H1 (cell line): Measurements from ENCODE around the gene PRDM5. TPM values are rescaled to one million over a fixed set of nuclear protein-coding genes. Genes with fewer than 3 reads are reported as not detected.

Experiments
- CTCF ChIA-PET: fragments of 300-600 bp; sonication (Branson Sonifier 250); formaldehyde crosslinking; loops from one replicate; lab custom pipeline; 2021; ENCODE audit not compliant: partially characterized antibody; lab: Charles Lee
- POLR2A ChIA-PET: fragments of 300-600 bp; sonication (Branson Sonifier 250); formaldehyde crosslinking; loops from one replicate; lab custom pipeline; 2021; ENCODE audit warnings: inconsistent platforms; ENCODE audit not compliant: partially characterized antibody; lab: Charles Lee
- DNase-seq, 2 experiments: peaks; one replicate each; pipeline versions ENCODE4 v3.0.0 to v3.0.0-alpha.2; 2010 to 2022; ENCODE audit warnings: low spot score in 2 of 2, low read depth in 1 of 2, mixed read lengths in 1 of 2
- FAIRE-seq: peaks from 2 replicates; lab custom pipeline; 2011; peaks lifted over from hg19 to GRCh38; lab: Jason Lieb, UNC
- H2AFZ ChIP-seq: 2 replicates; pipeline ENCODE4 v1.8.1; 2012; ENCODE audit warnings: low read length, inconsistent platforms
- H2AK5ac ChIP-seq: 2 replicates; pipeline ENCODE4 v1.6.1; 2013; ENCODE audit warnings: low read depth, low read length
- H2BK120ac ChIP-seq: replicated peaks from 2 replicates; pipeline ENCODE3; 2013; ENCODE audit warnings: low read depth, low read length, inconsistent platforms
- H2BK12ac ChIP-seq: 2 replicates; pipeline ENCODE4 v1.6.1; 2013; ENCODE audit warnings: low read depth, low read length
- H2BK15ac ChIP-seq: 2 replicates; pipeline ENCODE4 v1.6.1; 2013; ENCODE audit warnings: low read length
- H2BK20ac ChIP-seq: 2 replicates; pipeline ENCODE4 v1.6.1; 2013; ENCODE audit warnings: low read length
- H2BK5ac ChIP-seq: 2 replicates; pipeline ENCODE4 v1.6.1; 2013; ENCODE audit warnings: low read depth, low read length
- H3K14ac ChIP-seq: 2 replicates; pipeline ENCODE4 v1.6.1; 2013; ENCODE audit warnings: inconsistent platforms; ENCODE audit not compliant: insufficient read length
- H3K18ac ChIP-seq: 2 replicates; pipeline ENCODE4 v1.6.1; 2013; ENCODE audit warnings: low read length; ENCODE audit errors: extremely low read depth
- H3K23ac ChIP-seq: 2 replicates; pipeline ENCODE4 v1.6.1; 2013; ENCODE audit warnings: inconsistent platforms; ENCODE audit not compliant: insufficient read length
- H3K23me2 ChIP-seq: 2 replicates; pipeline ENCODE4 v1.6.1; 2013; ENCODE audit warnings: low read depth, low read length
- H3K27ac ChIP-seq: 2 replicates; pipeline ENCODE4 v1.6.1; 2011; ENCODE audit warnings: low read depth, low read length, inconsistent platforms
- H3K27me3 ChIP-seq, 4 experiments: replicated peaks in 1 of 4; 1 replicate in 1 of 4; 2 replicates in 3 of 4; pipeline versions ENCODE4 v1.6.1 to v1.8.1; 2011 to 2013; ENCODE audit warnings: low read length in 3 of 4, mild to moderate bottlenecking in 3 of 4, inconsistent platforms in 2 of 4, mixed read lengths in 2 of 4, moderate library complexity in 1 of 4; ENCODE audit not compliant: control insufficient read depth in 3 of 4, insufficient read depth in 3 of 4; ENCODE audit errors: extremely low read depth in 1 of 4
- H3K36me3 ChIP-seq, 4 experiments: 2 replicates each; pipeline versions ENCODE4 v1.6.1 to v1.8.1; 2011 to 2013; ENCODE audit warnings: mild to moderate bottlenecking in 4 of 4, low read length in 3 of 4, moderate library complexity in 2 of 4, control low read depth in 1 of 4, inconsistent platforms in 1 of 4; ENCODE audit not compliant: insufficient read depth in 4 of 4, control insufficient read depth in 2 of 4
- H3K4ac ChIP-seq: replicated peaks from 2 replicates; pipeline ENCODE3; 2013; ENCODE audit warnings: low read length, low read depth, mixed read lengths, inconsistent platforms; ENCODE audit not compliant: insufficient read length
- H3K4me1 ChIP-seq, 4 experiments: replicated peaks in 1 of 4; 1 replicate in 1 of 4; 2 replicates in 3 of 4; pipeline versions ENCODE4 v1.6.1 to v1.8.1; 2011 to 2013; ENCODE audit warnings: low read length in 3 of 4, inconsistent platforms in 2 of 4, mixed read lengths in 1 of 4; ENCODE audit not compliant: insufficient read depth in 4 of 4, control insufficient read depth in 3 of 4
- H3K4me2 ChIP-seq, 2 experiments: 2 replicates each; pipeline versions ENCODE4 v1.6.1 to v1.8.1; 2011 to 2013; ENCODE audit warnings: low read depth in 2 of 2, low read length in 2 of 2, control low read depth in 1 of 2, inconsistent platforms in 1 of 2, mild to moderate bottlenecking in 1 of 2; ENCODE audit not compliant: insufficient read depth in 1 of 2
- H3K4me3 ChIP-seq, 4 experiments: fragments of 200-600, 300-600 bp in 1 of 4; sonication (generic), shearing (Covaris generic), sonication (Bioruptor Twin) in 1 of 4; 2 replicates each; pipeline versions ENCODE4 v1.5.1 to v1.8.1; 2011 to 2016; ENCODE audit warnings: low read length in 4 of 4, low read depth in 3 of 4, control low read depth in 2 of 4, inconsistent platforms in 2 of 4, mild to moderate bottlenecking in 2 of 4, mixed read lengths in 1 of 4, moderate library complexity in 1 of 4; ENCODE audit not compliant: insufficient read depth in 2 of 4; ENCODE audit errors: extremely low read depth in 1 of 4
- H3K56ac ChIP-seq: replicated peaks from 2 replicates; pipeline ENCODE3; 2013; ENCODE audit warnings: low read depth, mild to moderate bottlenecking, mixed read lengths, low read length, inconsistent platforms; ENCODE audit not compliant: insufficient read length
- H3K79me1 ChIP-seq: 2 replicates; pipeline ENCODE4 v1.6.1; 2013; ENCODE audit warnings: low read depth, low read length, control low read depth
- H3K79me2 ChIP-seq, 2 experiments: 2 replicates each; pipeline versions ENCODE4 v1.6.1 to v1.8.1; 2012 to 2013; ENCODE audit warnings: low read length in 2 of 2, mild to moderate bottlenecking in 2 of 2, inconsistent platforms in 1 of 2; ENCODE audit not compliant: insufficient read depth in 2 of 2, control insufficient read depth in 1 of 2
- H3K9ac ChIP-seq, 4 experiments: replicated peaks in 1 of 4; 1 replicate in 1 of 4; 2 replicates in 3 of 4; pipeline versions ENCODE4 v1.6.1 to v1.8.1; 2011 to 2013; ENCODE audit warnings: low read depth in 3 of 4, low read length in 3 of 4, control low read depth in 2 of 4, mild to moderate bottlenecking in 2 of 4, moderate library complexity in 2 of 4, inconsistent platforms in 1 of 4; ENCODE audit errors: extremely low read depth in 1 of 4
- H3K9me3 ChIP-seq, 2 experiments: 2 replicates each; pipeline versions ENCODE4 v1.6.1 to v1.8.1; 2012 to 2013; ENCODE audit warnings: mild to moderate bottlenecking in 2 of 2, moderate library complexity in 2 of 2, control low read depth in 1 of 2, inconsistent platforms in 1 of 2, low read depth in 1 of 2, low read length in 1 of 2, mixed read lengths in 1 of 2; ENCODE audit not compliant: insufficient read depth in 2 of 2
- H4K20me1 ChIP-seq, 2 experiments: replicated peaks in 1 of 2; 2 replicates each; pipeline versions ENCODE3 to v1.8.1; 2011 to 2013; ENCODE audit warnings: inconsistent platforms in 2 of 2, low read length in 2 of 2, mild to moderate bottlenecking in 1 of 2; ENCODE audit not compliant: insufficient read depth in 2 of 2, control insufficient read depth in 1 of 2
- H4K5ac ChIP-seq: 2 replicates; pipeline ENCODE4 v1.6.1; 2013; ENCODE audit warnings: low read length, low read depth, mixed read lengths, inconsistent platforms; ENCODE audit not compliant: insufficient read length
- H4K8ac ChIP-seq: 2 replicates; pipeline ENCODE4 v1.8.0; 2013; ENCODE audit warnings: mild to moderate bottlenecking, moderate library complexity, low read length, inconsistent platforms; ENCODE audit not compliant: insufficient read depth; ENCODE audit errors: extremely low read depth
- H4K91ac ChIP-seq: replicated peaks from 2 replicates; pipeline ENCODE3; 2013; ENCODE audit warnings: low read length, mixed read lengths, inconsistent platforms; ENCODE audit not compliant: insufficient read length
- HDAC2 ChIP-seq, 2 experiments: fragments of 300-600 bp in 1 of 2; sonication (generic) in 1 of 2; IDR thresholded peaks; 2 replicates each; pipeline ENCODE4 v1.6.1; 2011 to 2012; ENCODE audit warnings: low read depth in 2 of 2, low read length in 2 of 2, mild to moderate bottlenecking in 2 of 2, moderate library complexity in 2 of 2, borderline replicate concordance in 1 of 2, inconsistent platforms in 1 of 2
- HDAC6 ChIP-seq: IDR thresholded peaks from one replicate; pipeline ENCODE4 v1.7.1; 2012; ENCODE audit warnings: low read depth, mild to moderate bottlenecking, inconsistent platforms, low read length, moderate library complexity
- KDM5A ChIP-seq: fragments of 200-600 bp; IDR thresholded peaks from 2 replicates; pipeline ENCODE4 v1.7.1; 2012; ENCODE audit warnings: mild to moderate bottlenecking, low read length, inconsistent platforms, mixed read lengths
- SIN3A ChIP-seq, 2 experiments: IDR thresholded peaks in 1 of 2; conservative IDR thresholded peaks in 1 of 2; 2 replicates each; pipeline ENCODE4 v1.6.1; 2011 to 2012; ENCODE audit warnings: low read length in 2 of 2, improper control_type of control experiment in 1 of 2, low read depth in 1 of 2, mild to moderate bottlenecking in 1 of 2
- YY1 ChIP-seq: IDR thresholded peaks from 2 replicates; pipeline ENCODE4 v1.6.1; 2011; ENCODE audit warnings: low read depth, mild to moderate bottlenecking, low read length
- WGBS, 2 experiments: shearing (Covaris generic) in 1 of 2; methylation state at CpG; one replicate each; pipeline versions ENCODE4 v1.1.6 to v1.1.7; 2013 to 2015; ENCODE audit warnings: low lambda C conversion rate in 2 of 2, mixed read lengths in 2 of 2, inconsistent platforms in 1 of 2, low coverage in 1 of 2, missing lambda C conversion rate in 1 of 2; ENCODE audit not compliant: insufficient replicate concordance in 2 of 2, insufficient coverage in 1 of 2, insufficient read length in 1 of 2; ENCODE audit errors: extremely low coverage in 1 of 2, missing lambda C conversion rate in 1 of 2; 5-methylcytosine and 5-hydroxymethylcytosine counted together
- polyA plus RNA-seq, 7 experiments: library from polyadenylated mRNA; depleted of rRNA in 3 of 7; stranded (reverse) in 5 of 7; unstranded in 2 of 7; fragments of >200 nt in 5 of 7; fragments of 200-250 nt in 2 of 7; gene quantifications; 1 replicate in 5 of 7; 2 replicates in 1 of 7; 4 replicates in 1 of 7; pipeline versions ENCODE4 v1.2.1 to v1.2.3, GENCODE V29; 2011 to 2013; ENCODE audit warnings: missing spikeins in 2 of 7, mixed read lengths in 2 of 7
- total RNA-seq: library from RNA; stranded (reverse); fragmentation: NEBNext Ultra II Directional; extraction: Animal tissue kit (Norgen Biotek cat#: 25700); gene quantifications from 2 replicates; pipeline ENCODE4 v1.2.1, GENCODE V29; 2021

The PRDM5 gene
- total and polyA plus RNA-seq, 2 of the 8 experiments (the other 6 are each of a cell fraction or from before 2014, with no cell fraction given): 8.2 to 23.4 TPM

DNA sequence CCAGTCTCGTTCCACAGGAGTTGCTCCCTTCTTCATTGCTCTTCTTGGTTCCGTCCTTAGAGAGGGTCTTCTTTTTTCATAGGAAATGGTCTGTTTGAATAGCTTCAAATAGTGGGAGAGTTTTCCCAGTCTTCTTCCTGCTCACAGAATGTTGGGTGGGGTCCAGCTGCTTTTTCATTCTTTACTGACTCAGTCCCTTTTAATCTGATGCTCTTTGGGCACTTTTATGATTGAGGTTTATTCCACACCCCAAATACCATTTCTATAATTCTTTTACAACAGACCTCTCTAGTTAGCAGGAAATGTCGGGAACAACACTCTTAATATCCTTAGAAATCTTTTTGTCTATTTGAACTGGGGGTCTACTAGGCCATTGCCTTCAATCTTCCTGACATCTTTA is 239.5 kb downstream of the PRDM5 start:
- H2AK5ac ChIP-seq: no peak overlapping the region
- no peak overlapping the region for H4K91ac ChIP-seq
- H3K23me2 ChIP-seq: no peaks in the 10 kb centered on the region
- no peak overlapping the region for H3K4me3 ChIP-seq
- no peak overlapping the region for H3K9ac ChIP-seq
- ChIA-PET CTCF (interaction anchor here (1.9 kb wide), 1 partner anchor 10 kb away, joined by 9 read pairs; no protein-coding TSS in a partner anchor), POLR2A (interaction anchor here (1.4 kb wide), 1 partner anchor 10 kb away, joined by 6 read pairs; no protein-coding TSS in a partner anchor)
- no peak overlapping the region for H2BK12ac ChIP-seq
- H4K20me1 ChIP-seq: no peaks in the 10 kb centered on the region
- no peak overlapping the region for H2BK120ac ChIP-seq
- no peaks in the 10 kb centered on the region for H3K27me3 ChIP-seq
- no peak overlapping the region for H2BK5ac ChIP-seq
- WGBS, 2 experiments: 84% methylated on average over 3 of the region's 3 CpGs; no CpG with 5 or more reads in 1 of the 2 experiments
- H3K23ac ChIP-seq: no peak overlapping the region
- no peak overlapping the region for H3K14ac ChIP-seq
- FAIRE-seq: no peak
- no peaks in the 10 kb centered on the region for H3K79me1 ChIP-seq
- no peak overlapping the region for H3K18ac ChIP-seq
- H3K4ac ChIP-seq: no peak overlapping the region
- H2BK15ac ChIP-seq: no peak overlapping the region
- no peak overlapping the region for H2AFZ ChIP-seq
- no peak overlapping the region for H3K4me2 ChIP-seq
- DNase-seq: no peak
- no peak overlapping the region for H4K5ac ChIP-seq
- H3K9me3 ChIP-seq: no peaks in the 10 kb centered on the region
- H3K27ac ChIP-seq: no peak overlapping the region
- no peaks in the 10 kb centered on the region for H3K79me2 ChIP-seq
- no peak overlapping the region for H4K8ac ChIP-seq
- peaks cover 0 to 4% (median 0%) of the 10 kb centered on the region in 4 experiments; a peak in 1 of 7 replicates for H3K4me1 ChIP-seq
- H2BK20ac ChIP-seq: no peak overlapping the region
- H3K56ac ChIP-seq: no peak overlapping the region
- no peaks in the 10 kb centered on the region for H3K36me3 ChIP-seq
- TF ChIP-seq HDAC2 (IDR thresholded peaks at IDR 0.05; ENCODE audit: borderline replicate concordance in 1 of 2, low read depth in 2 of 2, low read length in 2 of 2) (no peak), KDM5A (no peak), SIN3A (conservative IDR thresholded peaks at IDR 0.05 in 1 of 2, IDR thresholded peaks at IDR 0.05 in 1 of 2; ENCODE audit: low read depth in 1 of 2, low read length in 2 of 2) (no peak), YY1 (no peak), HDAC6 (no peak)
